ENCODE measurements around the gene GARS1.

The GARS1 gene

DNA sequence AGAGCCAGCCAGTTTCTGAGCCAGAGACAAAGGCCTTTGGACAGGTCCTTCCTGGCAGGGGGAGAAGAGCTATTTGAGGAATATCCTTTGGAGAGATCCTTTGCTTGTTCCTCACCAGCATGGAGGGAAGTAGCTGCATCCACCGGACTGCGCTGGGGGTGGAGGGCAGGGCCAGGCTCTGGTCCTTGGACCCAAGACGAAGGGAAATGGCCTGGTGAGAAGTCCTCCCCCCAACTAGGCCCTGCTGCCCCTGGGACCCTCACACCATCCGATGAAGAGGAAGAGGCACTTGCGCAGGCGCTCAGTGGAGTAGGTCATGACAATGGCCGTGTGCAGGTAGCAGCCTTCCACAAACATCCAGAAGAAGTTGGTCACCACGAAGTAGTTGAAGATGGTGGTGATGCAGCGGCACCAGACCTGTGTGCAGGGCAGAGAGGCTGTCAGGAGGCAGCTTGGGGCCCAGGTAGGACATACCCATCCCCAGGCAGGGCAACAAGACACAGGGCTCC lies 67.8 kb downstream of the GARS1 start:
- Histone ChIP-seq H3K27me3 (ENCODE audit: control insufficient read depth, insufficient read depth, low read length) (no peaks in the 10 kb centered on the region), H3K4me3 (ENCODE audit: low read depth, low read length) (no peak overlapping the region), H3K9ac (ENCODE audit: low read depth, low read length) (no peak overlapping the region), H3K36me3 (ENCODE audit: control insufficient read depth, insufficient read depth, low read length) (no peaks in the 10 kb centered on the region), H3K9me3 (ENCODE audit: control insufficient read depth, insufficient read depth, low read length) (no peaks in the 10 kb centered on the region), H3K4me1 (ENCODE audit: control insufficient read depth, insufficient read depth, low read length) (no peaks in the 10 kb centered on the region)

DNA sequence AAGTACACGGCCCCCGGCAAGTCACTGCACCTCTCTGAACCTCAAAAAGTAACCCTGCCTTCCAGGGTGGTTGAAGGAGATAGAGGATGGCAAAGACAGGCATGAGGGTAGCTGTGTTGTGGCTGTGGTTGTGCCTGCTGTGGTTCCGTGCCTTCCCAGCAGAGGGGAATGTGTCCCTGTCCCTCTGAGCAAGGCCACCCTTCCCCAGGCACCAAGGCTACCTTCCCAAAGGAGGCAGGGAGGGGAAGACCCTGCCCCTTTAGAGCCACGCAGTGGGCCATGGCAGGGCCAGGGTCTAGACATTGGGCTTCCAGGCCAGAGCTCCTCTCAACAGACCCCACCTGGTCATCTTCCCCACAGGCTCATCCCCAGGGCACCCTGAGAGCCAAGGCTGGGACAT lies 68.7 kb downstream of the GARS1 start:
- Histone ChIP-seq H3K9me3 (ENCODE audit: control insufficient read depth, insufficient read depth, low read length) (no peaks in the 10 kb centered on the region), H3K4me1 (ENCODE audit: control insufficient read depth, insufficient read depth, low read length) (no peaks in the 10 kb centered on the region), H3K4me3 (ENCODE audit: low read depth, low read length) (no peak overlapping the region), H3K9ac (ENCODE audit: low read depth, low read length) (no peak overlapping the region), H3K36me3 (ENCODE audit: control insufficient read depth, insufficient read depth, low read length) (no peaks in the 10 kb centered on the region), H3K27me3 (ENCODE audit: control insufficient read depth, insufficient read depth, low read length) (no peaks in the 10 kb centered on the region)

DNA sequence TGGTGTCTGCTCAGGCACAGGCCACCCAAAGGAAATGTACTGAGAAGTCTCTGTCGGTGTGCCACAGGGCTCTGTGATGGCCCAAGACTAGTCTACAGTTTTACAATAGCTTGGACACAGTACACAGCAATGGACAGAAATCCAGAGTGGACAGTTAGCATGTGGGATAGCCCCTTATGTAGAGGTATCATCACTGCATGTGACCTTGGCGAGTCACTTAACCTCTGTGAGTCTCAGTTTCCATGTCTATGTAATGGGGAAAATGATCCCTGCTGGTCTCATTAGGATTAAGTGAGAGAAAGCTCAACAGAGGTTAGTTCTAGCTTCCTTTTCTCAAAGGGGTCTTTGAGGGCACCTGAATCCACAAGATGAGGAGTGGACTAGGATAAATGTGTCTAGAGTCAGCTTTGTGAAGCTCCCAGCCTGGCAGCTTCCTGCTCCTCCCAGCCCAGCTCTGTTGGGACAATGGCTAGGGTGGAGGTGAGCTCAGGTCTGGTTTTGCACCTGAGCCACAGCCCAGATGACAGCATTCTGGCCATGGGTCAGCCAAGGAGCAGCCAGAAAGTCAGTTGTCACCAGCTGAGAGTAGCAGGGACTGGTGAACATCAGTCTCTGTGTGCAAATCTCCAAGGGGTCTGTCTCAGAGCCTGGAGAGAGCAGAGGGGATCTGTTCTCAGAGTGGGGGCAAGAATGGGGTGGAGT lies 69.7 kb downstream of the GARS1 start:
- Histone ChIP-seq H3K9ac (ENCODE audit: low read depth, low read length) (no peak overlapping the region), H3K9me3 (ENCODE audit: control insufficient read depth, insufficient read depth, low read length) (no peaks in the 10 kb centered on the region), H3K27me3 (ENCODE audit: control insufficient read depth, insufficient read depth, low read length) (no peaks in the 10 kb centered on the region)

DNA sequence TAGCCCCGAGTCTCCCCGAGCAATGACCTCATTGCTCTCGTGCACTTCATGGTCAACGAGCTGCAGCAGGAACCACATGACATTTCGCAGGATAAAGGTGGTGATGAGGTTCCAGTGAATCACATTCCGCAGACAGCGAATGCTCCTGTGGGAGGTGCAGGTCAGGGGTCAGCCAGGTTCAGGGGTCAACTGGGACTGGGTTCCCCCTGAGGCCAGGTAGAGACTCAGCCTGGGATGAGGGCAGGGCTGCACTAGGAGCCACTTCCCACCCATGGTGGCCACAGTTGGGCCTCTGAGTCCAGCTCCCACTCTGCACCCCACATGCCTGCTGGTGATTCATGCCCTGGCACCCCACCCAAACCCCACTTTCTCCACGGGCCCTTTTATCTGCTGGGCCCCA lies 70.4 kb downstream of the GARS1 start:
- Histone ChIP-seq H3K9me3 (ENCODE audit: control insufficient read depth, insufficient read depth, low read length) (no peaks in the 10 kb centered on the region), H3K9ac (ENCODE audit: low read depth, low read length) (no peak overlapping the region), H3K4me3 (ENCODE audit: low read depth, low read length) (no peak overlapping the region), H3K27me3 (ENCODE audit: control insufficient read depth, insufficient read depth, low read length) (no peaks in the 10 kb centered on the region), H3K4me1 (ENCODE audit: control insufficient read depth, insufficient read depth, low read length) (no peaks in the 10 kb centered on the region), H3K36me3 (ENCODE audit: control insufficient read depth, insufficient read depth, low read length) (no peaks in the 10 kb centered on the region)

More for the DNA sequence above, 69.7 kb downstream of the GARS1 start:
- H3K4me1 ChIP-seq (ENCODE audit: control insufficient read depth, insufficient read depth, low read length): no peaks in the 10 kb centered on the region
- no peaks in the 10 kb centered on the region for H3K36me3 ChIP-seq (ENCODE audit: control insufficient read depth, insufficient read depth, low read length)
- no peak overlapping the region for H3K4me3 ChIP-seq (ENCODE audit: low read depth, low read length)

DNA sequence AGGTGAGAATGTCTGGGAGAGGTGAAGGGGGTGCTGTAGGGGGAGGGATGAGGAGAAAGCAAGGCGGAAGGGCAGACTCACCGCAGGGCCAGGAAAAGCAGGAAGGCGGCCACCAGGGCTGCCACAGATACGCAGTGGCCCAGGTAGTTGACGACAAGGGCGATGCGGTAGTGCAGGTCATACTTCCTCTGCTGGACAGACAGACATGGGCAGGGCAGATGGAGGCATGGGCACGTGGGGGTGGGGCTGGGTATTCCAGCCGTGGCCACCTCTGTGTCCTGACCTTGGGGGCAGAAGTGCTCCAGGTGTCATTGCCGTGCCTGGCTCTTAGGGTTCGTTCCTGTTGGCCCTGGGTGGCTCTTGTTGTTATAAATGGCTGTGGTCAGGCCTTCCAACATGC lies 70.8 kb downstream of the GARS1 start:
- Histone ChIP-seq H3K9me3 (ENCODE audit: control insufficient read depth, insufficient read depth, low read length) (no peaks in the 10 kb centered on the region), H3K4me3 (ENCODE audit: low read depth, low read length) (no peak overlapping the region), H3K4me1 (ENCODE audit: control insufficient read depth, insufficient read depth, low read length) (no peaks in the 10 kb centered on the region), H3K36me3 (ENCODE audit: control insufficient read depth, insufficient read depth, low read length) (no peaks in the 10 kb centered on the region), H3K27me3 (ENCODE audit: control insufficient read depth, insufficient read depth, low read length) (no peaks in the 10 kb centered on the region), H3K9ac (ENCODE audit: low read depth, low read length) (no peak overlapping the region)

DNA sequence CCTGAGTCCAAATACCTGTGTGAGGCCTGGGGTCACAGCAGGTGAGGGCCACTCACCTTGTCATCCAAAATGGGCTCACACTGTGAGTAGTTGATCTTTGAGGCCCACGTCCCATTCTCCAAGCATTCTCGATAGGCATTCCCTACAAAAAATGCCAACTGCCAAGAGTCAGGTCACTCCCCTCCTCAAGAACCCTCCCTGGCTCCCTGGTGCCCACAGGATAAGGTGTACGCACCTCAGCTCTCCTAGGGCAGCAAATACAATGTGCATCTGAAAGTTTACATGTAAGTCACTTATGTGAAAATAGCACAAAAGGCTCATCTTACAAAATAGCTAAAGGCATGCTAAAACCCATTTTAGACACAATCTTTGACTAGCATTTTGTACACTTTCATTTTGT lies 72.5 kb downstream of the GARS1 start:
- Histone ChIP-seq H3K4me1 (ENCODE audit: control insufficient read depth, insufficient read depth, low read length) (no peaks in the 10 kb centered on the region), H3K4me3 (ENCODE audit: low read depth, low read length) (no peak overlapping the region), H3K27me3 (ENCODE audit: control insufficient read depth, insufficient read depth, low read length) (no peaks in the 10 kb centered on the region), H3K36me3 (ENCODE audit: control insufficient read depth, insufficient read depth, low read length) (no peaks in the 10 kb centered on the region), H3K9ac (ENCODE audit: low read depth, low read length) (no peak overlapping the region), H3K9me3 (ENCODE audit: control insufficient read depth, insufficient read depth, low read length) (no peaks in the 10 kb centered on the region)

DNA sequence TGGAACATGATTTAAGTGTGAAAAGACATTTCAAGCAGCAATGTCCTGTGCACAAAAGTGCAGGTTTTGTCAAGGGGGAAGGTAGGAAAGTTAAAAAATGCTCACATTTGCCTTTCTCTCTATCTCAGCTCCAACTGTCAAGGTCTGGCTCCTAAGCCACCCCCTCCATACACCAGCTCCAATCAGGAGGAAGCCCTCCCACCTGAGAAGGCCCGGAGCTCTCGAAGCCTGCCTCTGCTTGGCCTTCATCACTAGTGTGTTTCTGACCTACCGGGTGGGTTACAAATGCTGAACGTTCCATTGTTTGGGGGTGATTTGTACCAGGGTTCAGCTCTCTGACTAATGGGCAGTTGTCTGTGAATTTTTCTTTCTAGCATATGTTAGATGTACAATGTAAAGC lies 73.4 kb downstream of the GARS1 start:
- H3K4me1 ChIP-seq (ENCODE audit: control insufficient read depth, insufficient read depth, low read length): no peaks in the 10 kb centered on the region
- H3K9me3 ChIP-seq (ENCODE audit: control insufficient read depth, insufficient read depth, low read length): no peaks in the 10 kb centered on the region
- H3K4me3 ChIP-seq (ENCODE audit: low read depth, low read length): no peak overlapping the region
- no peaks in the 10 kb centered on the region for H3K27me3 ChIP-seq (ENCODE audit: control insufficient read depth, insufficient read depth, low read length)
- H3K36me3 ChIP-seq (ENCODE audit: control insufficient read depth, insufficient read depth, low read length): no peaks in the 10 kb centered on the region
- no peak overlapping the region for H3K9ac ChIP-seq (ENCODE audit: low read depth, low read length)

DNA sequence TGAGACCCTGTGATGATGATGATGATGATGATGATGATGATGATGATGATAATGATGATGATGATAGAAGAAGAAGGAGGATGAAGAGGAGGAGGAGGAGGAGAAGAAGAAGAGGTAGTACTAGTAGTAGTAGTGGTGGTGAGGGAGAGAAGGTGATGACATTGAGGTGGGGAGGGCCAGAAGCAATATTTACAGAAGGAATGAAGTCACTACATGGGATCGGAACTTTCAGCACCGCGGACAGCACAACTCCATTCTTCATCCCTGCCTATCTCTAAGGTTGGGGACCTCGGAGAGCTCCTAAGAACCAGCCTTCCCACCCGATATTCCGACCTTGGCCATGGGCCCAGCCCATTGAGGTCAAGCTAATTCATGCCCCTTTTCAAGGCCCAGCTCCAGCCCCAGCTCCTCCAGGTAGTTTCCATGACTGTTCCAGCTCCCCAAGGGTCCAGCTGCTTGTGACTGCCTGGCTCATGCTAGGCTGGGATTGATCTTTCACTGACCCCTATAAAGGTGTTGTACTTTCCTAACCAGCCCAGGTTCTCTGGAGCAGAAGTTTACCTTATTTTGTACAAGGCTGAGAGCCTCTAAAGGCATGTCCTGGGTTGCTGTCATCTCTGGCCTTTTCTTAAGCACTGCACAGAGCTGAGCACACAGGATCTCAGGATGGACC lies 77.3 kb downstream of the GARS1 start:
- H3K4me3 ChIP-seq (ENCODE audit: low read depth, low read length): no peak overlapping the region
- no peaks in the 10 kb centered on the region for H3K4me1 ChIP-seq (ENCODE audit: control insufficient read depth, insufficient read depth, low read length)
- H3K9ac ChIP-seq (ENCODE audit: low read depth, low read length): no peak overlapping the region
- peaks cover 6% of the 10 kb centered on the region for H3K27me3 ChIP-seq (ENCODE audit: control insufficient read depth, insufficient read depth, low read length)
- H3K9me3 ChIP-seq (ENCODE audit: control insufficient read depth, insufficient read depth, low read length): no peaks in the 10 kb centered on the region
- H3K36me3 ChIP-seq (ENCODE audit: control insufficient read depth, insufficient read depth, low read length): no peaks in the 10 kb centered on the region

DNA sequence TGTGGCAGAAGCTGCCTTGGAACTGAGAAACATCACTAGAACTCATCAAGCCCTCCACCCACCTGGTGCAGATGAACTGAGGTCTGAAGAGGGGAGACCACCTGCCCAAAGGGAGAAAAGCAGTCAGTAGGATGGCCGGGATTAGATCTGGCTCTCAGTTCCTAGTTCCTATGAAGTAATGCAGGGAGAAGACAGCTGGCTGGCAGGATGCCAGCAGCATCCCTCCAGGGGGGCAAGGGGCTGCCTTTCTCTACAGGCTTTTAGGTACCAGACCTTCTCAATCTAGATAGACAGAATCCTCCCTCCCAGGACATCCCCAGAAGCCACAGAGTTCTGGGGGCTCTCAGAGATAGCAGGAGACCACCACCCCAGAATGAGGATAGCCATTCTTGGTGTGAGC lies 79.7 kb downstream of the GARS1 start:
- H3K4me1 ChIP-seq (ENCODE audit: control insufficient read depth, insufficient read depth, low read length): peaks cover 8% of the 10 kb centered on the region
- H3K36me3 ChIP-seq (ENCODE audit: control insufficient read depth, insufficient read depth, low read length): no peaks in the 10 kb centered on the region
- no peak overlapping the region for H3K9ac ChIP-seq (ENCODE audit: low read depth, low read length)
- H3K9me3 ChIP-seq (ENCODE audit: control insufficient read depth, insufficient read depth, low read length): no peaks in the 10 kb centered on the region
- peaks cover 14% of the 10 kb centered on the region for H3K27me3 ChIP-seq (ENCODE audit: control insufficient read depth, insufficient read depth, low read length)
- H3K4me3 ChIP-seq (ENCODE audit: low read depth, low read length): no peak overlapping the region

DNA sequence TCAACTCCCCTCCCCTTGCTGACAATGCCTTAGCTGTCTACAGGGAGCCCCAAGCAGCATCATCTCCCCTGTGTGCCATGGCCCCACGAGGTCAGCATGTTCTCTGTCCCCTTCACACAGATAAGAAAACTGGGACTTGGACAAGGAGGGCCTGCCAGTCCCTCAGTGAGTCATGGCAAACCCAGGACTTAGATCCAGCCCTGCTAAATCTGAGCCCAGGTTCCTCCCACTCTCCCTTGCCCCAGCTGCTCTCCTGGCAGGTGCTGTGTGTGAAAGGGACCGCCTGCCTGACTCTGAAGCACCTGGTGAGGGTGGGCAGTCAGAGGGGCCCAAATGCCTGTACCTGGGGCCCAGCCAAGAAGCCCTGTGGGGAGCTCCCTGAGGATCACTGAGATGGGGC lies 80.2 kb downstream of the GARS1 start:
- H3K4me3 ChIP-seq (ENCODE audit: low read depth, low read length): no peak overlapping the region
- peaks cover 19% of the 10 kb centered on the region for H3K27me3 ChIP-seq (ENCODE audit: control insufficient read depth, insufficient read depth, low read length)
- no peaks in the 10 kb centered on the region for H3K9me3 ChIP-seq (ENCODE audit: control insufficient read depth, insufficient read depth, low read length)
- H3K9ac ChIP-seq (ENCODE audit: low read depth, low read length): no peak overlapping the region
- H3K36me3 ChIP-seq (ENCODE audit: control insufficient read depth, insufficient read depth, low read length): no peaks in the 10 kb centered on the region
- H3K4me1 ChIP-seq (ENCODE audit: control insufficient read depth, insufficient read depth, low read length): peaks cover 10% of the 10 kb centered on the region

DNA sequence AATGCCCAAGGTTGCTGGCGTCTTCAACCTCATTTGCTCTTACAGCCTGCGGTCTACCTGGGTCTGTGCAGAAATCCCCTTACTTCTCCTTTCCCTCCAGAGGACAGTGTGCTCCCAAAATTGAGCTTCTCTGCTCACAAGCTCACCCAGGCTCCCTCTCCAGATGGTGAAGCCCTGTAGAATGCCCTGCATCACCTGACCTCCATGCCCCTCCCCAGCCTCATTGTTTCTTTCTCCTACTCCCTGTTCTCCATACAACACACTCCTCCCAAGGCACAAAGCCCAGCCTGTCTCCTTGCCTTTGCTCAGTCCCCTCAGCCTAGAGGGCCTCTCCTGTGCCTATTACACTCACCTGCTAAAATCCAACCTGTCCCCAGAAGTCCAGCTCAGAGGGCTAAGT lies 84.1 kb downstream of the GARS1 start:
- H3K9me3 ChIP-seq (ENCODE audit: control insufficient read depth, insufficient read depth, low read length): no peaks in the 10 kb centered on the region
- H3K36me3 ChIP-seq (ENCODE audit: control insufficient read depth, insufficient read depth, low read length): no peaks in the 10 kb centered on the region
- no peak overlapping the region for H3K9ac ChIP-seq (ENCODE audit: low read depth, low read length)
- H3K4me1 ChIP-seq (ENCODE audit: control insufficient read depth, insufficient read depth, low read length): peaks cover 12% of the 10 kb centered on the region
- H3K27me3 ChIP-seq (ENCODE audit: control insufficient read depth, insufficient read depth, low read length): peaks cover 53% of the 10 kb centered on the region
- H3K4me3 ChIP-seq (ENCODE audit: low read depth, low read length): no peak overlapping the region

DNA sequence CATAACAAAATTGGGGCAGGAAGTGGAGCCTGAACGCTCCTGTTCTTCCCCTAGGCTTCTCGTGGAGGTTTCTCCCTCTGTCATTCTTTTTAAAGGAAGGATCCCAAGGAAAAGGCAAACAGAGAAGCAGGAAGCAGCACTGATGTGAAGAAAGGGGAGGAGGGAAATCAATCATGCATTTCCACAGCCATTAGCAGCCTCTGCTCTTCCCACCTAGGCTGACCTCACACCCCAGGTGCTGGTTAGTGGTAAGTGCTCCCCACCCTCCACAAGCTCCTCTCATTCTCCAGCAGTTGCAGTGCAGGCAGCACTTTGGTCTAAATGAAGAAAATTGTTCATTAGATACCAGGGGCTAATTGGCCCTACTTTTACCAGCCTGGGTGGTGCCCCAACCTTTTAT lies 85.0 kb downstream of the GARS1 start:
- no peak overlapping the region for H3K9ac ChIP-seq (ENCODE audit: low read depth, low read length)
- H3K4me1 ChIP-seq (ENCODE audit: control insufficient read depth, insufficient read depth, low read length): peaks cover 12% of the 10 kb centered on the region
- no peaks in the 10 kb centered on the region for H3K9me3 ChIP-seq (ENCODE audit: control insufficient read depth, insufficient read depth, low read length)
- H3K4me3 ChIP-seq (ENCODE audit: low read depth, low read length): no peak overlapping the region
- H3K36me3 ChIP-seq (ENCODE audit: control insufficient read depth, insufficient read depth, low read length): no peaks in the 10 kb centered on the region
- peaks cover 59% of the 10 kb centered on the region for H3K27me3 ChIP-seq (ENCODE audit: control insufficient read depth, insufficient read depth, low read length)
